ENCODE results near the gene MYLK4.

- no peak for TF ChIP-seq CTCF (conservative IDR thresholded peaks at IDR 0.05)
- no peak for TF ChIP-seq EZH2 (IDR thresholded peaks at IDR 0.05; ENCODE audit: low read depth)
Measured at GRCh38 chr6:2714111-2714895, 36.4 kb downstream of the MYLK4 start.
